Smooth muscle cell (in vitro differentiated cells): ENCODE results near the gene RIC8B. TPM values are rescaled to one million over a fixed set of nuclear protein-coding genes. Genes with fewer than 3 reads are reported as not detected.

Experiments used
- DNase-seq: peaks from one replicate; lab custom pipeline; 2025; ENCODE audit not compliant: unreplicated experiment; lab: John Stamatoyannopoulos, UW
- H2AFZ ChIP-seq: fragments of 200-600 bp; sonication (generic); 2 replicates; pipeline ENCODE4 v1.6.0; 2016; ENCODE audit warnings: antibody characterized with exemption, low read depth, mild to moderate bottlenecking
- H3F3A ChIP-seq: fragments of 200-600 bp; sonication (generic); 2 replicates; pipeline ENCODE4 v1.6.0; 2017; ENCODE audit warnings: antibody characterized with exemption, low read depth
- H3K27ac ChIP-seq: fragments of 200-600 bp; sonication (generic); 2 replicates; pipeline ENCODE4 v1.5.1; 2016; ENCODE audit warnings: low read depth, mild to moderate bottlenecking
- H3K27me3 ChIP-seq: fragments of 200-600 bp; sonication (generic); 2 replicates; pipeline ENCODE4 v1.6.1; 2016; ENCODE audit warnings: low read depth, mild to moderate bottlenecking
- H3K36me3 ChIP-seq: fragments of 200-600 bp; sonication (generic); 2 replicates; pipeline ENCODE4 v1.5.1; 2016; ENCODE audit warnings: low read depth
- H3K4me1 ChIP-seq: fragments of 200-600 bp; sonication (generic); 2 replicates; pipeline ENCODE4 v1.5.1; 2016; ENCODE audit warnings: low read depth
- H3K4me2 ChIP-seq: fragments of 200-600 bp; sonication (generic); 2 replicates; pipeline ENCODE4 v1.6.0; 2016; ENCODE audit warnings: mild to moderate bottlenecking
- H3K4me3 ChIP-seq: fragments of 200-600 bp; sonication (generic); 2 replicates; pipeline ENCODE4 v1.5.1; 2016; ENCODE audit warnings: mild to moderate bottlenecking
- H3K79me2 ChIP-seq: fragments of 200-600 bp; sonication (generic); 2 replicates; pipeline ENCODE4 v1.6.0; 2016; ENCODE audit warnings: low read depth, mild to moderate bottlenecking
- H3K9ac ChIP-seq: fragments of 200-600 bp; sonication (generic); 2 replicates; pipeline ENCODE4 v1.6.0; 2016; ENCODE audit warnings: low read depth
- H3K9me3 ChIP-seq: fragments of 200-600 bp; sonication (generic); replicated peaks from 2 replicates; pipeline ENCODE4 v1.5.1; 2016; ENCODE audit warnings: low read depth
- H4K20me1 ChIP-seq: fragments of 200-600 bp; sonication (generic); 2 replicates; pipeline ENCODE4 v1.6.0; 2016; ENCODE audit warnings: low read depth
- CTCF ChIP-seq: fragments of 200-600 bp; sonication (generic); IDR thresholded peaks from 2 replicates; pipeline ENCODE4 v1.5.1; 2017; ENCODE audit warnings: borderline replicate concordance, mild to moderate bottlenecking, antibody characterized with exemption; ENCODE audit not compliant: insufficient read depth, poor library complexity, severe bottlenecking
- WGBS: methylation state at CpG from one replicate; pipeline ENCODE4 v1.1.7; 2016; ENCODE audit warnings: low lambda C conversion rate; 5-methylcytosine and 5-hydroxymethylcytosine counted together
- polyA plus RNA-seq: library from polyadenylated mRNA; unstranded; fragments of >200 nt; fragmentation: Nextera tagmentation; extraction: Ambion mirVana; gene quantifications from 2 replicates; pipeline ENCODE4 v1.2.1, GENCODE V29; 2016
- total RNA-seq: library from RNA; depleted of rRNA; stranded (reverse); fragments of >200 nt; gene quantifications from 2 replicates; pipeline ENCODE4 v1.2.3, GENCODE V29; 2014

Gene RIC8B
- total and polyA plus RNA-seq, 2 experiments from 2014 or later = 7.3 to 11.7 TPM

GRCh38 chr12:106924268-106924861, 149.9 kb downstream of the RIC8B start:
- Histone ChIP-seq H3K4me3 (no peak overlapping the region), H2AFZ (no peak overlapping the region), H3F3A (no peaks in the 10 kb centered on the region), H3K9ac (no peak overlapping the region), H3K4me1 (no peaks in the 10 kb centered on the region), H4K20me1 (no peaks in the 10 kb centered on the region), H3K36me3 (no peaks in the 10 kb centered on the region), H3K27me3 (peaks cover 7% of the 10 kb centered on the region), H3K9me3 (no peaks in the 10 kb centered on the region), H3K27ac (no peak overlapping the region), H3K79me2 (no peaks in the 10 kb centered on the region), H3K4me2 (no peak overlapping the region)
- no peak for TF ChIP-seq CTCF
- WGBS = 87% methylated on average over 3 of the region's 3 CpGs
- no peak for DNase-seq

DNA sequence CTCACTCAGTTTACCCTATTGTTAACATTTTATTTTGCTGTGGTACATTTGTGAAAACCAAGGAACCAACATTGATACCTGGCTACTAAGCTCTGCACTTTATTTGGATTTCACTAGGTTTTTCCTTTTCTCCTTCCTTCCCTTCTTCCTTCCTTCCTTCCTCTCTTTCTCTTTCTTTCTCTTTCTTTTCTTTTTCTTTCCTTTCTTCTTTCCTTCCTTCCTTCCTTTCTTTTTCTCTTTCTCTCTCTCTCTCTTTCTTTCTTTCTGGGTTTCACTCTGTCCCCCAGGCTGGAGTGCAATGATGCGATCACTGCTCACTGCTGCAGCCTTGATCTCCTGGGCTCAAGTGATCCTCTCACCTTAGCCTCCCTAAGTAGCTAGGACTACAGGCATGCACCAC, 152.2 kb downstream of the RIC8B start:
- H4K20me1 ChIP-seq = no peaks in the 10 kb centered on the region
- H3K27ac ChIP-seq = no peak overlapping the region
- H3K27me3 ChIP-seq = no peaks in the 10 kb centered on the region
- no peak overlapping the region for H3K4me3 ChIP-seq
- H3K9me3 ChIP-seq = no peaks in the 10 kb centered on the region
- no peak overlapping the region for H2AFZ ChIP-seq
- 94% methylated on average over 1 of the region's 1 CpG for WGBS
- no peak overlapping the region for H3K4me2 ChIP-seq
- no peak for DNase-seq
- no peaks in the 10 kb centered on the region for H3K4me1 ChIP-seq
- no peaks in the 10 kb centered on the region for H3K36me3 ChIP-seq
- H3K9ac ChIP-seq = no peak overlapping the region
- H3F3A ChIP-seq = no peaks in the 10 kb centered on the region
- H3K79me2 ChIP-seq = no peaks in the 10 kb centered on the region
- no peak for TF ChIP-seq CTCF

- no peak overlapping the region for H3K4me3 ChIP-seq
- no peaks in the 10 kb centered on the region for H3K36me3 ChIP-seq
- H3K9me3 ChIP-seq = no peaks in the 10 kb centered on the region
- H2AFZ ChIP-seq = no peak overlapping the region
- no peaks in the 10 kb centered on the region for H3K27me3 ChIP-seq
- no peaks in the 10 kb centered on the region for H4K20me1 ChIP-seq
- H3K79me2 ChIP-seq = no peaks in the 10 kb centered on the region
- no peak overlapping the region for H3K4me2 ChIP-seq
- 81% methylated on average over 3 of the region's 3 CpGs for WGBS
- H3K4me1 ChIP-seq = no peaks in the 10 kb centered on the region
- DNase-seq = no peak
- no peaks in the 10 kb centered on the region for H3F3A ChIP-seq
- no peak overlapping the region for H3K27ac ChIP-seq
- no peak overlapping the region for H3K9ac ChIP-seq
- no peak for TF ChIP-seq CTCF
Measured at GRCh38 chr12:106934277-106934676, 159.8 kb downstream of the RIC8B start.

Other genes starting within 250 kb of the RIC8B start
- gene RFX4, start 191.7 kb upstream of the RIC8B start, total RNA-seq = not detected in 2 replicates
- not detected in 2 replicates for gene RFX4, start 191.7 kb upstream of the RIC8B start, polyA plus RNA-seq
- gene TMEM263, start 181.2 kb downstream of the RIC8B start, total RNA-seq = 177 and 217 TPM in 2 replicates
- gene TMEM263, start 181.2 kb downstream of the RIC8B start, polyA plus RNA-seq = 98.0 and 102 TPM in 2 replicates
- gene MTERF2, start 212.5 kb downstream of the RIC8B start, total RNA-seq = 2.8 and 5.8 TPM in 2 replicates
- gene MTERF2, start 212.5 kb downstream of the RIC8B start, polyA plus RNA-seq = 5.0 and 8.4 TPM in 2 replicates